Activated T-cell treated with anti-CD3 and anti-CD28 coated beads, Interleukin-2, amount 50 U/mL, for 1 hour (primary cell): ENCODE results near the gene CYYR1.

Experiments used
- DNase-seq: peaks from one replicate; pipeline ENCODE4 v3.0.0-alpha.2; 2020

Gene CYYR1

DNA sequence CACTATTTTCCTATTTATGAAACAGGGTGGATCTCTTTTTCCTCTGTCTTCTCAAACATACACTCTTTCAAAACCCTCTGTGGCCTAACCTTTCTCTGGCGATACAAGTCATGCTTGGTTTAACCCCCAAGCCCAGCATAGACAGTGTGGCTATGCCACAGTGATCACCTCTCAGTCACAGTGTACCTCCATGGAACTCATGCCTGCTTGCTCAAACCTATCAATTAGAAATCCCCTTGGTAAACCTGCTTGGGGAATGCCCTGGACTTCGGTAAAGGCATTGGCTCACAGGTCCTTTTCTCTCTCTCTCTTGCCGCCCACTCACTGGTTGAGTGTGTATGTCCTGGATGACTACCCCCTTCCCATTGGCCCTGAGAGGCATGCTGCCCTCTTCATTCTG, 147.5 kb downstream of the CYYR1 start:
- DNase-seq: no peak

DNA sequence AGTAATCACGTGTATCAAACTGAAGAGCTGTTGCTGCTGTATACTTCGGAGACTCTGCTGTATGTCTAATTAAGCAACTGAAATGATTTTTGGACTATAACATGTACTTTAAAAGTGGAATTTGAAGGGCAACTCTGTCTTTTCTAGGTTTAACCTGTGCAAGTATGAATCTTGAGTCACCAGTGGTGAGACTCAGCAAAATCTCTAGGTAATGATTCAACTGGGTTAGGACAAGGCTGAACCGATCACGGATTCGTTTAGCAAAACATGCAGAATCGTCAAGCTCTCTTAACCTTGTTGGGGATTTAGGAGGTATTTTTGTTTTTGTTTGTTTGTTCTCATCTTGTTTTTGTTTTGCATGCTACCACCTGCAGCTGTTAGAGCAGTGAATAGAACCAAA, 149.6 kb downstream of the CYYR1 start:
- DNase-seq: no peak

DNA sequence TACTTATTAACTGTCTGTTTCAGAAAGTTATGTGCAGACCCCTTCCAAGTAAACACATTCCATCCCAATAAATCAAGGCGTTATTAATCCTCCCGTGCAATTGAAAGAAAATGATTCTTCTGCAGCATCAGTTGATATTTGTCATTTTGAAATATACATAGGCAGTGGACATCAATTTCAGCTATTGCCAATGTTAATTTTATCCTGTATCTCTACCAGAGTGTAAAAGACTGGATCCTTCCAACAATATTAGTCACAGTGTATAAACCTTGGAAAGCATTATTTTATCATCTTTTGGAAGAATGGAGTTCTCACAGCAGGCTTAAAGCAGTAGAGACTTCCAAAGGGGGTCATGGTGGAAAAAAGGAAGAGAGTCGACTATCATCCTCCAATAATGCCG, 150.4 kb downstream of the CYYR1 start:
- DNase-seq: no peak

DNA sequence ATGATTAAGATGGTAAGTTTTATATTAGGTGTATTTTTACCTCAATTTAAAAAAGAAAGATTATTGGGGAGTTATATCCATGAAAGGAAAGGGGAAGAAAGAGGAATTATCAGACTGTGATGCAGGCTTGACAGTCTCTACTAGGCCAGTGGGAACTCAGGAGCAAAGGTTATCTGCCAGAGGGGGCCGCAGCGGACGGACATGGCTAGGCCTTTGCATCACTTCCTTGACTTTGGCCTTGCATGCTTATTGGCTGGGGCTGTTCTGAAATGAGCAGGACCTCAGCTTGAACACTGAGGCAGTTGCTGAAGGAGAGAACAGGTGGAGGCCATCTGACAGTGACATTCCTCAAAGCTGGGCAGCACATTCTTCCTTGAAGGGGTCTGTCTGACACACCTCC, 150.9 kb downstream of the CYYR1 start:
- no peak for DNase-seq

DNA sequence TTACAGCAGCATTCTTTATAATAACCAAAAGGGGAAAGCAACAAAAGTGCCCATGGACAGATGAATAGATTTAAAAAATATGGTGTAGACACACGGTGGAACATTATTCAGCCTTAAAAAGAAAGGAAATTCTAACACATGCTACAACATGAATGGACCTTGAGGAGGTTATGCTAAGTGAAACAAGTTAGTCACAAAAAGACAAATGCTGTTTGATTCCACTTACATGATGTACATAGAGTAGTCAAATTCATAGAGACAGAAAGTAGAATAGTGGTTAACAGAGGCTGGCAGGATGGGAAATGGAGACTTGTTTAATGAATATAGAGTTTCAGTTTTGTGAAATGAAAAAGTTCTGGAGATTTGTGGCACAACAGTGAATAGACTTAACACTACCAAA, 151.4 kb downstream of the CYYR1 start:
- no peak for DNase-seq
